AG09309 (cell line): ENCODE measurements around the gene PLEKHH1.

Experiments
- DNase-seq: peaks from one replicate; pipeline ENCODE4 v3.0.0-alpha.2; 2010; ENCODE audit warnings: low read depth
- H3K4me3 ChIP-seq: 2 replicates; pipeline ENCODE4 v1.5.1; 2011; ENCODE audit warnings: mild to moderate bottlenecking, low read depth, low read length, moderate library complexity; ENCODE audit not compliant: control insufficient read depth
- TF ChIP-seq, protein P1 (sequence below): IDR thresholded peaks from 2 replicates; pipeline ENCODE4 v1.5.1; 2011; ENCODE audit warnings: mild to moderate bottlenecking, low read depth, low read length, inconsistent platforms; ENCODE audit not compliant: insufficient read depth, control insufficient read depth; ENCODE audit errors: missing control alignments

Gene PLEKHH1

DNA sequence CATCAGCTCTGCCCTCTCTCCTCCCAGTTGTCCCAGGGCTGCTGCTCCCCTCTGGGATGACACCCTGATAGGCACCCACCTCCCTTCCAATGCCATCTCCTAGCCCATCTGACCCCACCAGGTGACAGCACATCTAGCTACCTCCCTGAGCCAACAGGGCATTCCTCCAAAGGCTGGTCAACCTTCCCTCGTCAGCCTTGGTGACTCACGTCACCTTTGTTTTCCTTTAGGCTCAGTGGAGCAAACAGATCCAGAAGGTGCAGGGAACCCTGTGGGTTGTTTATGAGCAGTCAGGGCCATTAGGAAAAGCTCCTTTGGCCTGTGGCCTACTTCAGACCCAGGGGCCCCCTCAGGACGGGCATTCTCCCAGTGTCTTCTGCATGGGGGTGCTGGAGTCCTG, 34.6 kb downstream of the PLEKHH1 start:
- DNase-seq = no peak
- no peak overlapping the region for H3K4me3 ChIP-seq

DNA sequence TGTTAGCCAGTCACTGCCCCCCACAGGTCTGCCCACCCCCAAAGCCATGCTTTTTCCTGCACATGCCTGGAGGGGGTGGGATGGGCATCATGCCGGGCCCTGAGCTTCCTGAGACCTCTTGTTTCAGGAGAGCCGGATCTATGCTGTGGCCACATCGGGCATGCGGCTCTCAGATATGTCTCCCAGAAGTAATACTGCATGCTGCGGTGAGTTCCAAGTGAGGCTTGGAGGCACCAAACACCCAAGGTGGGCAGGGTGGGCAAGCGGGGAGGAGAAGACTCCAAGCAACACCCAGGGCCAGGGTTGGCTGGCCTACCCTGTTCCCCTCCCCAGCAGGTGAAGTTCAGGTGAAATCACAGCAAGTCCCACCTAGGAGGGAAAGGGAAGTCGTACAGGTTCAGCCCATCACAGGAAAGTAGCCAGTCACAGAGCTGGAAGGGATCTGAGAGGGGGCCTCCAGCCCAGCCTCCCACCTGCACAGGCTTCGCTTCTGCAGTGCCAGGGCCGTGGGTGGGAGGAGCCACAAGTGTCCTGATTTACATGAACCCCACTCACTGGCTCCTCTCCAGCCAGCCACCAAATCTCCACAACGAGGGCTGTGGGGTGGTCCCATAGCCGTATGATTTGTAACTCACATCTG, 36.0 kb downstream of the PLEKHH1 start:
- DNase-seq = no peak
- H3K4me3 ChIP-seq = no peak overlapping the region
- TF ChIP-seq, protein P1, sequence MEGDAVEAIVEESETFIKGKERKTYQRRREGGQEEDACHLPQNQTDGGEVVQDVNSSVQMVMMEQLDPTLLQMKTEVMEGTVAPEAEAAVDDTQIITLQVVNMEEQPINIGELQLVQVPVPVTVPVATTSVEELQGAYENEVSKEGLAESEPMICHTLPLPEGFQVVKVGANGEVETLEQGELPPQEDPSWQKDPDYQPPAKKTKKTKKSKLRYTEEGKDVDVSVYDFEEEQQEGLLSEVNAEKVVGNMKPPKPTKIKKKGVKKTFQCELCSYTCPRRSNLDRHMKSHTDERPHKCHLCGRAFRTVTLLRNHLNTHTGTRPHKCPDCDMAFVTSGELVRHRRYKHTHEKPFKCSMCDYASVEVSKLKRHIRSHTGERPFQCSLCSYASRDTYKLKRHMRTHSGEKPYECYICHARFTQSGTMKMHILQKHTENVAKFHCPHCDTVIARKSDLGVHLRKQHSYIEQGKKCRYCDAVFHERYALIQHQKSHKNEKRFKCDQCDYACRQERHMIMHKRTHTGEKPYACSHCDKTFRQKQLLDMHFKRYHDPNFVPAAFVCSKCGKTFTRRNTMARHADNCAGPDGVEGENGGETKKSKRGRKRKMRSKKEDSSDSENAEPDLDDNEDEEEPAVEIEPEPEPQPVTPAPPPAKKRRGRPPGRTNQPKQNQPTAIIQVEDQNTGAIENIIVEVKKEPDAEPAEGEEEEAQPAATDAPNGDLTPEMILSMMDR = no peak

More for the DNA sequence above, 34.6 kb downstream of the PLEKHH1 start:
- TF ChIP-seq, protein P1 = no peak

DNA sequence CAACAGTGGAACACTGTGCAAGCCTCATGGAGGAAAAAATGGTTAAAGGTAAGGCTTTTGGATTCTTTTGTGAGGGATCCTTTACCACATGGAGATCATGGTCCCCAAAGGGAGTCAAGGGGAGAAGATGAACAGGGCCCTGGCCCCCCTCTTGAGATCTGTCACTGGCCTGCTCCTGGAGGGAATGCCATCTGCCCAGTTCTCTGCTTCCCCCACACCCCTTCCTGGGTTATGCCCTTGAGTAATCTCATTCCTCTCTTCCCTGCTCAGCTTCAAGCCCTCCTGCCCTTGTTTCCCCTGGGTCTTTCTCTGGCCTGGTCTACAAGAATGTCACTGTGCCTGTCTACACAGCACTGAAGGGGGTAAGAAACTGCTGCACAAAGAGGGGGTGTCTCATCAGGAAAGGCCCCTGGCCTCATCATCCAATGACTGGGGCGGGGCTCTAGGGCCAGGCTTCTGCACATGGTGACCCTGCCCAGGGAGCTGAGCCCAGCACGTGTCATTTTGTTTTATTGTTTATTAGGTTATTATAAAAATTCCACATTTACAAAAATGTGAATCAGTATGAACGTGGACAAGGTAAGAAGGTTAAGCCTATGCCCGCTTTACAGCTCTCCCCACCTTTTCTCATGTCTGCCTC, 36.7 kb downstream of the PLEKHH1 start:
- no peak overlapping the region for H3K4me3 ChIP-seq
- DNase-seq = no peak
- TF ChIP-seq, protein P1 = no peak

DNA sequence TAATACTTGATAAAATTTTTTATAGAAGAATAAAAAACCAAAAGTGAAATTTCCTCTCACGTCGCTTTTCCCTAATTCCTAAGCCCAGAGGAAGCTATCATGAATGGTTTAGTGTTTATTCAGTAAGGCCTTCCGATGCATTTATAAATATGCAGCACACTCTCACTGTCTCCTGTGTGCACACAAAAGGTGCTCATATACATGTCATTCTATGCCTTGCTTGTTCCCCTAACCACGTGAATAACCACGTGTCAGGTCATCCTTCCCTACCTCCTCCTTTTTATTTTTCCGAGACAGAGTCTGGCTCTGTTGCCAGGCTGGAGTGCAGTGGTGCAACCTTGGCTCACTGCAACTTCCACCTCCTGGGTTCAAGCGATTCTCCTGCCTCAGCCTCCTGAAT, 37.4 kb downstream of the PLEKHH1 start:
- no peak for DNase-seq
- H3K4me3 ChIP-seq = no peak overlapping the region
- TF ChIP-seq, protein P1 = no peak

DNA sequence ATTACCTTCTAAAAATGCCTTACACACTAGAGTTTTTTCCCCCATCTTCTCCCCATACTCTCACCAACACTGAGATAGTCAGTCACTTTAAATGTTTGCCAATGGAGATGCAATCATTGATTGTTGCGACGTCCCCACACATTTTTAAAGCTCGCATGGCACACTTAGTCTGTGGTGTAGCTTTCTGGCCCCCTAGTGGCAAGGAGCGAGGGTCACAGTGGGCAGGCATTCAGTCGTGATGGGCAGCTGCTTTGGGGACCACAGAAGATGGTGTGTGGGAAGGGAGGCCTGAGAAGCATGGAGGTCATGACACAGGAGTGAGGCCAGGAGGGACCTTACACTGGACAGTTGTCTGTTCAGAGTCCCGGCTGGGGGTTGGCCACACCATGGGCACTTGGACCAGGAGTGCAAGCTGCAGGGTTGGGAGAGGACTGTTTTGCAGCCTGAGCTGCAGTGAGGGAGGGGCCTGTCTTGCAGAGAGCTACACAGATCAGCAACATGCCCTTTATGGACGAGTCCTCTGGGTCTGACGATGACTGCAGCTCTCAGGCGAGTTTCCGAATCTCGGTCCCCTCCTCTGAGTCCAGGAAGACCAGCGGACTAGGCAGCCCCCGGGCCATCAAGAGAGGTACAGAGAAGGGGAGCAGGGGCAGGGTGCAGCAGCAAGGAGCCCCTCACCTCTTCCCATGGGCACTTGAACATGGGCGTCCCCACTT, 38.3 kb downstream of the PLEKHH1 start:
- no peak for DNase-seq
- TF ChIP-seq, protein P1 = peak; percentile 95
- no peak overlapping the region for H3K4me3 ChIP-seq

DNA sequence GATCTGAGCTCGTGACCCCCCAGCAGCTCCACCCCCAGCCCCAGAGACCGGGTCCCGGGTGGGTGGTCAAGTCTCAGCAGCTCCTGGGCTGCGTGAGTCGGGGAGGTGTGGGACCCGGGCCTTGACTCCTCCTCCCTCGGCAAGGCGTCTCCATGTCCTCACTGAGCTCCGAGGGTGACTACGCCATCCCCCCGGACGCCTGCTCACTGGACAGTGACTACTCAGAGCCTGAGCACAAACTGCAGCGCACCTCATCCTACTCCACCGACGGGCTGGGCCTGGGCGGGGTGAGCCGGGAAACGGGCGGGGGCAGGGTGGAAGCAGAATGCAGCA, 38.9 kb downstream of the PLEKHH1 start:
- TF ChIP-seq, protein P1 = no peak
- DNase-seq = no peak
- H3K4me3 ChIP-seq = no peak overlapping the region

DNA sequence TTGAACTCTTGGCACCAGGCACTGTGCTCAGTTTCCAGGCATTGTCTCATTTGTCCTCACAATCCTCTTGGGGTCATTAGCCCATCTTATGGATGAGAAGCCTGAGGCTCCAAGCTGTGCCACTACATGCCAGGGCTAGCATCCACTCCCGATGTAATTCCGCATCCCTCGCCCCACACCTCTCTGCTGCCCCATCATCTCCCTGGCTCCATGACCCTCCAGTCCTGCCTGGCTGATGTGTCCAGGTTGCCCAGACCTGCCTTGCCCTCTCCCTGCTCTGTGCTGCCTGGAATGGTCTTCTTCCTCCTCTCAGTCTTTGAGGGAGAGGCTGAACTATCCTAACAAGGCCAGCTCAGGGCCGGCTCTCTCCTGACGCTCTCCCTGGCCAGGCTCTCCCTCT, 39.5 kb downstream of the PLEKHH1 start:
- no peak for DNase-seq
- TF ChIP-seq, protein P1 = no peak
- H3K4me3 ChIP-seq = no peak overlapping the region
